ENCODE results near the gene SNX8. TPM values are rescaled to one million over a fixed set of nuclear protein-coding genes. Genes with fewer than 3 reads are reported as not detected.

Gene SNX8
- total RNA-seq, 1 experiment from 2014 or later, result 86.6 TPM

GRCh38 chr7:2219606-2220005 lies 94.6 kb downstream of the SNX8 start:
- CTCF ChIA-PET, result no interaction called here
- BruUV-seq (replicated peaks), result no TSS peak
- no peak overlapping the region for H3K4me3 ChIP-seq (ENCODE audit: low read depth, low read length)
- no peaks in the 10 kb centered on the region for H3K4me1 ChIP-seq
- H3K27me3 ChIP-seq (replicated peaks; ENCODE audit: control insufficient read depth, insufficient read depth, low read length), result no peaks in the 10 kb centered on the region
- peaks cover 73% of the 10 kb centered on the region for H3K36me3 Mint-ChIP-seq (ENCODE audit: insufficient read depth, unreplicated experiment)
- H3K9me3 Mint-ChIP-seq (ENCODE audit: unreplicated experiment), result no peaks in the 10 kb centered on the region
- TF ChIP-seq CTCF (IDR thresholded peaks at IDR 0.05; ENCODE audit: insufficient read depth in 1 of 2, low read depth in 1 of 2, low read length in 1 of 2, severe bottlenecking in 1 of 2, unreplicated experiment in 1 of 2), result no peak
- H3K27me3 Mint-ChIP-seq (ENCODE audit: insufficient read depth, unreplicated experiment), result no peaks in the 10 kb centered on the region
- POLR2A ChIA-PET, result no interaction called here
- no peak overlapping the region for H3K4me3 Mint-ChIP-seq (ENCODE audit: unreplicated experiment)
- intact Hi-C loops (cut with micrococcal nuclease; ENCODE audit: unreplicated experiment), result no loop called here
- H3K36me3 ChIP-seq (ENCODE audit: control insufficient read depth, insufficient read depth, low read length), result peaks cover 6% of the 10 kb centered on the region
- no peak for DNase-seq
- no peak overlapping the region for H3K27ac Mint-ChIP-seq (ENCODE audit: unreplicated experiment)
- H3K4me1 Mint-ChIP-seq (ENCODE audit: low read depth, unreplicated experiment), result no peaks in the 10 kb centered on the region
- H3K9me3 ChIP-seq, result no peaks in the 10 kb centered on the region

- Histone ChIP-seq H3K4me3 (ENCODE audit: low read depth, low read length) (no peak overlapping the region), H3K36me3 (ENCODE audit: control insufficient read depth, insufficient read depth, low read length) (peaks cover 7% of the 10 kb centered on the region), H3K4me1 (no peaks in the 10 kb centered on the region), H3K27me3 (replicated peaks; ENCODE audit: control insufficient read depth, insufficient read depth, low read length) (no peaks in the 10 kb centered on the region), H3K9me3 (no peaks in the 10 kb centered on the region)
- TF ChIP-seq CTCF (IDR thresholded peaks at IDR 0.05; ENCODE audit: insufficient read depth in 1 of 2, low read depth in 1 of 2, low read length in 1 of 2, severe bottlenecking in 1 of 2, unreplicated experiment in 1 of 2), result no peak
- H3K4me1 Mint-ChIP-seq (ENCODE audit: low read depth, unreplicated experiment), result no peaks in the 10 kb centered on the region
- ChIA-PET CTCF (no interaction called here), POLR2A (no interaction called here)
- BruUV-seq (replicated peaks), result no TSS peak
- no peak overlapping the region for H3K4me3 Mint-ChIP-seq (ENCODE audit: unreplicated experiment)
- no peak overlapping the region for H3K27ac Mint-ChIP-seq (ENCODE audit: unreplicated experiment)
- intact Hi-C loops (cut with micrococcal nuclease; ENCODE audit: unreplicated experiment), result no loop called here
- H3K27me3 Mint-ChIP-seq (ENCODE audit: insufficient read depth, unreplicated experiment), result no peaks in the 10 kb centered on the region
- H3K9me3 Mint-ChIP-seq (ENCODE audit: unreplicated experiment), result no peaks in the 10 kb centered on the region
- H3K36me3 Mint-ChIP-seq (ENCODE audit: insufficient read depth, unreplicated experiment), result peaks cover 73% of the 10 kb centered on the region
- no peak for DNase-seq
These were observed 95.1 kb downstream of the SNX8 start for GRCh38 chr7:2219136-2219535.

GRCh38 chr7:2218444-2218785 lies 95.8 kb downstream of the SNX8 start:
- H3K4me3 ChIP-seq (ENCODE audit: low read depth, low read length), result no peak overlapping the region
- intact Hi-C loops (cut with micrococcal nuclease; ENCODE audit: unreplicated experiment), result no loop called here
- no peak overlapping the region for H3K27ac Mint-ChIP-seq (ENCODE audit: unreplicated experiment)
- no peaks in the 10 kb centered on the region for H3K27me3 ChIP-seq (replicated peaks; ENCODE audit: control insufficient read depth, insufficient read depth, low read length)
- ChIA-PET POLR2A (no interaction called here), CTCF (no interaction called here)
- peaks cover 7% of the 10 kb centered on the region for H3K36me3 ChIP-seq (ENCODE audit: control insufficient read depth, insufficient read depth, low read length)
- no peaks in the 10 kb centered on the region for H3K9me3 Mint-ChIP-seq (ENCODE audit: unreplicated experiment)
- no peaks in the 10 kb centered on the region for H3K27me3 Mint-ChIP-seq (ENCODE audit: insufficient read depth, unreplicated experiment)
- H3K4me1 Mint-ChIP-seq (ENCODE audit: low read depth, unreplicated experiment), result no peaks in the 10 kb centered on the region
- H3K9me3 ChIP-seq, result no peaks in the 10 kb centered on the region
- peaks cover 77% of the 10 kb centered on the region for H3K36me3 Mint-ChIP-seq (ENCODE audit: insufficient read depth, unreplicated experiment)
- no peak for TF ChIP-seq CTCF (IDR thresholded peaks at IDR 0.05; ENCODE audit: insufficient read depth in 1 of 2, low read depth in 1 of 2, low read length in 1 of 2, severe bottlenecking in 1 of 2, unreplicated experiment in 1 of 2)
- H3K4me1 ChIP-seq, result no peaks in the 10 kb centered on the region
- BruUV-seq (replicated peaks), result no TSS peak
- H3K4me3 Mint-ChIP-seq (ENCODE audit: unreplicated experiment), result no peak overlapping the region
- DNase-seq, result no peak
